Neural progenitor cell (in vitro differentiated cells): Measurements from ENCODE around the gene MT2A. TPM values are rescaled to one million over a fixed set of nuclear protein-coding genes. Genes with fewer than 3 reads are reported as not detected.

Experiments used
- DNase-seq: peaks from one replicate; pipeline ENCODE4 v3.0.0-alpha.2; 2016; ENCODE audit warnings: low spot score
- H2AFZ ChIP-seq: fragments of 200-600 bp; sonication (generic); replicated peaks from 2 replicates; pipeline ENCODE4 v1.6.1; 2016; ENCODE audit warnings: antibody characterized with exemption
- H3F3A ChIP-seq: fragments of 200-600 bp; sonication (generic); 2 replicates; pipeline ENCODE4 v1.6.1; 2016; ENCODE audit warnings: antibody characterized with exemption, low read depth
- H3K27ac ChIP-seq: fragments of 200-600 bp; sonication (generic); 2 replicates; pipeline ENCODE4 v1.5.1; 2016; ENCODE audit warnings: mild to moderate bottlenecking
- H3K27me3 ChIP-seq: fragments of 200-600 bp; sonication (generic); 2 replicates; pipeline ENCODE4 v1.6.1; 2016; ENCODE audit warnings: mild to moderate bottlenecking, moderate library complexity
- H3K36me3 ChIP-seq: fragments of 200-600 bp; sonication (generic); 2 replicates; pipeline ENCODE4 v1.5.1; 2016
- H3K4me1 ChIP-seq: fragments of 200-600 bp; sonication (generic); 2 replicates; pipeline ENCODE4 v1.6.1; 2016; ENCODE audit warnings: mixed run types
- H3K4me2 ChIP-seq: fragments of 200-600 bp; sonication (generic); 2 replicates; pipeline ENCODE4 v1.6.1; 2016
- H3K4me3 ChIP-seq: fragments of 200-600 bp; sonication (generic); 2 replicates; pipeline ENCODE4 v1.5.1; 2016
- H3K79me2 ChIP-seq: fragments of 200-600 bp; sonication (generic); 2 replicates; pipeline ENCODE4 v1.6.1; 2016; ENCODE audit warnings: low read depth
- H3K9ac ChIP-seq: fragments of 200-600 bp; sonication (generic); 2 replicates; pipeline ENCODE4 v1.6.1; 2016
- H3K9me3 ChIP-seq: fragments of 200-600 bp; sonication (generic); 2 replicates; pipeline ENCODE4 v1.5.1; 2016; ENCODE audit warnings: low read depth
- H4K20me1 ChIP-seq: fragments of 200-600 bp; sonication (generic); 2 replicates; pipeline ENCODE4 v1.6.1; 2016; ENCODE audit warnings: low read depth
- H3K27ac Mint-ChIP-seq: 3 replicates; pipeline ENCODE4 v1.8.0; 2021; ENCODE audit warnings: mixed read lengths
- H3K27me3 Mint-ChIP-seq: 2 replicates; pipeline ENCODE4 v1.8.0; 2022; ENCODE audit warnings: low read depth, mild to moderate bottlenecking, inconsistent platforms, moderate library complexity, mixed read lengths; ENCODE audit not compliant: insufficient read depth
- H3K36me3 Mint-ChIP-seq: 3 replicates; pipeline ENCODE4 v1.8.0; 2021; ENCODE audit warnings: mixed read lengths
- H3K4me1 Mint-ChIP-seq: 3 replicates; pipeline ENCODE4 v1.8.0; 2021; ENCODE audit warnings: mixed read lengths
- H3K4me3 Mint-ChIP-seq: 3 replicates; pipeline ENCODE4 v1.8.0; 2021; ENCODE audit warnings: mild to moderate bottlenecking, moderate library complexity, mixed read lengths
- H3K9me3 Mint-ChIP-seq: 3 replicates; pipeline ENCODE4 v1.8.0; 2020; ENCODE audit warnings: mixed read lengths
- CTCF ChIP-seq: fragments of 200-600 bp; sonication (generic); IDR thresholded peaks from 2 replicates; pipeline ENCODE4 v1.5.1; 2017; ENCODE audit warnings: antibody characterized with exemption, mild to moderate bottlenecking
- EZH2 ChIP-seq: fragments of 200-600 bp; sonication (generic); IDR thresholded peaks from 2 replicates; pipeline ENCODE4 v1.6.1; 2017; ENCODE audit warnings: antibody characterized with exemption, mild to moderate bottlenecking, moderate library complexity
- EZH2phosphoT487 ChIP-seq: fragments of 200-600 bp; sonication (generic); IDR thresholded peaks from 2 replicates; pipeline ENCODE4 v1.6.1; 2017; ENCODE audit warnings: antibody characterized with exemption
- total RNA-seq: library from RNA; depleted of rRNA; stranded (reverse); fragments of >200 nt; gene quantifications from 2 replicates; pipeline ENCODE4 v1.2.3, GENCODE V29; 2015; ENCODE audit warnings: low replicate concordance

MT2A gene
- total RNA-seq, 1 donor from 2014 or later: not detected

GRCh38 chr16:56588781-56589140 lies 19.6 kb upstream of the MT2A start:
- Histone ChIP-seq H3K27me3 (peaks cover 99% of the 10 kb centered on the region), H3K4me2 (peak overlapping the region; percentile 100), H3K4me3 (peak overlapping the region; percentile 66), H3F3A (no peaks in the 10 kb centered on the region), H3K9me3 (no peaks in the 10 kb centered on the region), H3K9ac (no peak overlapping the region), H3K79me2 (no peaks in the 10 kb centered on the region), H3K27ac (no peak overlapping the region), H3K4me1 (peaks cover 3% of the 10 kb centered on the region), H2AFZ (peak overlapping the region; percentile 85), H4K20me1 (peaks cover 11% of the 10 kb centered on the region), H3K36me3 (no peaks in the 10 kb centered on the region)
- Mint-ChIP-seq H3K9me3 (peaks cover 2% of the 10 kb centered on the region), H3K36me3 (peaks cover 3% of the 10 kb centered on the region), H3K27me3 (peaks cover 41% of the 10 kb centered on the region), H3K4me1 (peaks cover 6% of the 10 kb centered on the region), H3K4me3 (peak overlapping the region; percentile 89), H3K27ac (no peak overlapping the region)
- no peak for TF ChIP-seq EZH2
- TF ChIP-seq CTCF: no peak
- no peak for TF ChIP-seq EZH2phosphoT487
- no peak for DNase-seq

GRCh38 chr16:56589141-56590039 lies 19.0 kb upstream of the MT2A start, which contains the start of gene MT3:
MT3 (plus strand) TSS chr16:56589528; CDS start chr16:56589591, 63 bp downstream.
- no peak within 1 kb of the TSS for H3K9ac ChIP-seq
- Mint-ChIP-seq H3K4me1 (peaks cover 6% of the 10 kb centered on the region), H3K27me3 (peaks cover 42% of the 10 kb centered on the region), H3K9me3 (peaks cover 2% of the 10 kb centered on the region), H3K27ac (no peak within 1 kb of the TSS), H3K4me3 (peak within 1 kb of the TSS; percentile 89), H3K36me3 (peaks cover 3% of the 10 kb centered on the region)
- H3K9me3 ChIP-seq: no peaks in the 10 kb centered on the region
- H3K27ac ChIP-seq: no peak within 1 kb of the TSS
- peak within 1 kb of the TSS; percentile 100 for H3K4me2 ChIP-seq
- H3K4me3 ChIP-seq: peak within 1 kb of the TSS; percentile 66
- H3K36me3 ChIP-seq: no peaks in the 10 kb centered on the region
- H3K79me2 ChIP-seq: no peaks in the 10 kb centered on the region
- peak within 1 kb of the TSS; percentile 85 for H2AFZ ChIP-seq
- DNase-seq: peak; percentile 85
- H3K4me1 ChIP-seq: peaks cover 3% of the 10 kb centered on the region
- H3F3A ChIP-seq: no peaks in the 10 kb centered on the region
- peak; percentile 62 for TF ChIP-seq EZH2phosphoT487
- TF ChIP-seq EZH2: peak; percentile 82
- no peak for TF ChIP-seq CTCF
- H4K20me1 ChIP-seq: peaks cover 11% of the 10 kb centered on the region
- H3K27me3 ChIP-seq: peaks cover 95% of the 10 kb centered on the region

GRCh38 chr16:56591377-56592060 lies 16.9 kb upstream of the MT2A start:
- H3F3A ChIP-seq: no peaks in the 10 kb centered on the region
- H3K27me3 ChIP-seq: peaks cover 93% of the 10 kb centered on the region
- H2AFZ ChIP-seq: no peak overlapping the region
- H3K4me1 ChIP-seq: peaks cover 3% of the 10 kb centered on the region
- H3K4me3 ChIP-seq: no peak overlapping the region
- DNase-seq: no peak
- Mint-ChIP-seq H3K4me1 (peaks cover 6% of the 10 kb centered on the region), H3K36me3 (peaks cover 3% of the 10 kb centered on the region), H3K4me3 (no peak overlapping the region), H3K27ac (no peak overlapping the region), H3K27me3 (peaks cover 38% of the 10 kb centered on the region), H3K9me3 (peaks cover 2% of the 10 kb centered on the region)
- H3K27ac ChIP-seq: no peak overlapping the region
- no peaks in the 10 kb centered on the region for H3K36me3 ChIP-seq
- H3K9me3 ChIP-seq: no peaks in the 10 kb centered on the region
- H3K9ac ChIP-seq: no peak overlapping the region
- TF ChIP-seq EZH2 (no peak), CTCF (no peak), EZH2phosphoT487 (no peak)
- peaks cover 11% of the 10 kb centered on the region for H4K20me1 ChIP-seq
- no peaks in the 10 kb centered on the region for H3K79me2 ChIP-seq
- no peak overlapping the region for H3K4me2 ChIP-seq
